ENCODE measurements around the gene POLR1E. TPM values are rescaled to one million over a fixed set of nuclear protein-coding genes. Genes with fewer than 3 reads are reported as not detected.
"Not testable (repeated sequence)": the region's sequence is repeated elsewhere in the genome, so short reads cannot be mapped to it uniquely, and the experiment has no call there.

POLR1E gene
- polyA plus RNA-seq, 3 donors, result 2.3 to 4.1 (median 2.4) TPM

DNA sequence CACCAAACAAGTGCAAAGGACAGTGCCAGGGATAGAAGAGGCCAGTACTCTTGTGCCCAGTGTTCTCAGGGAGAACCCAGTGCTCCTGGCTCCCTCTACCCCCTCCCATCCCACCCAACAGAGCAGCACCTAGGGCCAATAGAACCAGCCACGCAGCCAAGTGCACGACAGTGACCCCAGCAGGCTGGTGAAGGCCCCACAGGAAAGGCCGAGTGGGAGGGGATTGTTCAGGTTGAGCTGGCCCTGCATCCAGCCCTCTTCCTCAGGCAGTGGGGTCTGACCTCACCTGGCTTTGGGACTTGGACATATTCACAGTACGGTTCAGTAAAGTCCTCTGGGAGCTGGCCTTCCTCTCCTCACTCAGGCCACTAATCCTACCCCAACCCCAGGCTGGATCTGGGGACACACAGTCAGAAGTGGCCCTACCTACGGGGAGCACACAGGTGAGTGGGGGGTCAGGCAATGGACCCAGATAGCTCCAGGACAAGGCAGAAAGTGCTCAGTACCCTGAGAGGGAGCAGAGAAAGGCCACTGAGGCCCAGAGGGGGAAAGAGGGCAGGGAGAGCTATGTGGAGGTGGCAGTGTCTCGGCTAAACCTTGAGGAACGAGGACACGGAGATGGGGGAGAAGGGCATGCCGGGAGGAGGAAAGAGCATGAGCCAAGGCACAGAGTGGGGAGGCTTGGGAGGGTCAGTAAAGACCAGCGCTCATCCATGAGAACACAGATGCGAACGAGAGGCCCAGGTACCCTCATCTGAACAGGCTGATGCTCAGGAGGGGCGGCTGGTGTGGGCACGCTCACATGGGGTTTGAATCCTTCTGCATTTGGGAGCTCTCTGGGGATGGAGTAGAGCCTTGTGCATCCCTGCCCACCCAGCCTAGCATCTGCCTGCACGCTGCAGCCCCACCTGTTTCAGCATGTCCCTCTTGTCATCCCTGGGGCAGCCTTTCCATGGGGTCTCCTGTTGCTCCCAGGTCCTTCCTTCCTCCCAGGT, 25.6 kb downstream of the POLR1E start:
- no peak overlapping the region for H3K4me3 Mint-ChIP-seq
- H3K27ac Mint-ChIP-seq, result peak overlapping the region in 2 of 7 donors; percentile 26 to 37

DNA sequence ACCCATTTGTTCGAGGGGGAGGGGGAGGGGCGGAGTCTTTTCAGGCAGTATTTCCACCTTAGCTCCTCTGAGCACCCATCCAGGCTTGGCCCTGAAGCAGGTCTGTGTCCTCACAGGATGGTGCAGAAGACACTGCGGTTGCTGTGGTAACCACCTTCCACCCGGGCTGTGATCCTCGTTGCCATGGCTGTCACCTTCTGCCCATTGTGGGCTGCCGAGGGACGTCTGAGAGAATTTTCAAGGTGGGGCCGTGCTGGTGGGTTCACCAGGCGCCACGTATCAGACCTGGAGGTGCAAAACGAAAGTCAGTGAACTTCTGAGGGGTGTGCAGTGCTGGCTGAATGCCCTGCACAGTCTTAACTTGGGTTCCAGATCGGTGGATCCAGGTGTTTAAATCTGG, 26.7 kb downstream of the POLR1E start:
- Mint-ChIP-seq H3K27me3 (ENCODE audit: low read depth in 3 of 3) (peaks cover 0 to 2% (median 0%) of the 10 kb centered on the region in 3 donors), H3K4me3 (no peak overlapping the region), H3K9me3 (peaks cover 0 to 2% (median 0%) of the 10 kb centered on the region in 7 donors), H3K4me1 (no peaks in the 10 kb centered on the region), H3K27ac (no peak overlapping the region), H3K36me3 (peaks cover 4 to 7% of the 10 kb centered on the region in 2 donors)
- DNase-seq, result no peak
- no peaks in the 10 kb centered on the region for H4K20me1 ChIP-seq (ENCODE audit: insufficient read depth, low read length)
- no peaks in the 10 kb centered on the region for H3K79me2 ChIP-seq (ENCODE audit: insufficient read depth, low read length)
- H2AFZ ChIP-seq (ENCODE audit: insufficient read depth, low read depth, low read length, poor library complexity, severe bottlenecking), result no peak overlapping the region
- no peaks in the 10 kb centered on the region for H3K9me3 ChIP-seq (replicated peaks in 1 of 2; ENCODE audit: control insufficient read depth in 1 of 2, insufficient read depth in 1 of 2, low read length in 2 of 2)
- intact Hi-C loops (cut with micrococcal nuclease), result no loop called here
- H3K4me2 ChIP-seq (replicated peaks; ENCODE audit: extremely low read depth, low read length, poor library complexity, severe bottlenecking), result no peak overlapping the region
- no peaks in the 10 kb centered on the region for H3K4me1 ChIP-seq (ENCODE audit: control insufficient read depth in 1 of 2, insufficient read depth in 2 of 2, low read length in 2 of 2)
- WGBS (ENCODE audit: insufficient coverage), result 90% methylated on average over 10 of the region's 12 CpGs
- TF ChIP-seq, protein P1, sequence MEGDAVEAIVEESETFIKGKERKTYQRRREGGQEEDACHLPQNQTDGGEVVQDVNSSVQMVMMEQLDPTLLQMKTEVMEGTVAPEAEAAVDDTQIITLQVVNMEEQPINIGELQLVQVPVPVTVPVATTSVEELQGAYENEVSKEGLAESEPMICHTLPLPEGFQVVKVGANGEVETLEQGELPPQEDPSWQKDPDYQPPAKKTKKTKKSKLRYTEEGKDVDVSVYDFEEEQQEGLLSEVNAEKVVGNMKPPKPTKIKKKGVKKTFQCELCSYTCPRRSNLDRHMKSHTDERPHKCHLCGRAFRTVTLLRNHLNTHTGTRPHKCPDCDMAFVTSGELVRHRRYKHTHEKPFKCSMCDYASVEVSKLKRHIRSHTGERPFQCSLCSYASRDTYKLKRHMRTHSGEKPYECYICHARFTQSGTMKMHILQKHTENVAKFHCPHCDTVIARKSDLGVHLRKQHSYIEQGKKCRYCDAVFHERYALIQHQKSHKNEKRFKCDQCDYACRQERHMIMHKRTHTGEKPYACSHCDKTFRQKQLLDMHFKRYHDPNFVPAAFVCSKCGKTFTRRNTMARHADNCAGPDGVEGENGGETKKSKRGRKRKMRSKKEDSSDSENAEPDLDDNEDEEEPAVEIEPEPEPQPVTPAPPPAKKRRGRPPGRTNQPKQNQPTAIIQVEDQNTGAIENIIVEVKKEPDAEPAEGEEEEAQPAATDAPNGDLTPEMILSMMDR (IDR thresholded peaks at IDR 0.05), result no peak
- H3K36me3 ChIP-seq (replicated peaks in 1 of 2; ENCODE audit: control insufficient read depth in 1 of 2, insufficient read depth in 2 of 2, low read length in 2 of 2), result no peaks in the 10 kb centered on the region
- no peaks in the 10 kb centered on the region for H3K27me3 ChIP-seq (ENCODE audit: control insufficient read depth in 2 of 2, insufficient read depth in 2 of 2, low read length in 2 of 2)
- H3K4me3 ChIP-seq (replicated peaks in 1 of 3; ENCODE audit: low read depth in 2 of 3, low read length in 3 of 3), result no peak overlapping the region
- no peak overlapping the region for H3K27ac ChIP-seq (ENCODE audit: low read depth in 1 of 2, low read length in 2 of 2)
- H3K9ac ChIP-seq (ENCODE audit: insufficient read depth, low read length, poor library complexity, severe bottlenecking), result no peak overlapping the region

More for the DNA sequence above, 25.6 kb downstream of the POLR1E start:
- no peaks in the 10 kb centered on the region for H3K79me2 ChIP-seq (ENCODE audit: insufficient read depth, low read length)
- H3K27me3 Mint-ChIP-seq (ENCODE audit: low read depth in 3 of 3), result peaks cover 0 to 2% (median 0%) of the 10 kb centered on the region in 3 donors
- TF ChIP-seq, protein P1 (IDR thresholded peaks at IDR 0.05), result no peak
- intact Hi-C loops (cut with micrococcal nuclease), result no loop called here
- no peak overlapping the region for H3K4me2 ChIP-seq (replicated peaks; ENCODE audit: extremely low read depth, low read length, poor library complexity, severe bottlenecking)
- H3K27ac ChIP-seq (ENCODE audit: low read depth in 1 of 2, low read length in 2 of 2), result no peak overlapping the region
- peaks cover 0 to 2% (median 0%) of the 10 kb centered on the region in 7 donors for H3K9me3 Mint-ChIP-seq
- H3K36me3 Mint-ChIP-seq, result peaks cover 4 to 7% of the 10 kb centered on the region in 2 donors
- no peaks in the 10 kb centered on the region for H3K4me1 Mint-ChIP-seq
- H3K4me1 ChIP-seq (ENCODE audit: control insufficient read depth in 1 of 2, insufficient read depth in 2 of 2, low read length in 2 of 2), result no peaks in the 10 kb centered on the region
- H4K20me1 ChIP-seq (ENCODE audit: insufficient read depth, low read length), result no peaks in the 10 kb centered on the region
- no peak for DNase-seq
- WGBS (ENCODE audit: insufficient coverage), result 97% methylated on average over 9 of the region's 15 CpGs
- H3K4me3 ChIP-seq (replicated peaks in 1 of 3; ENCODE audit: low read depth in 2 of 3, low read length in 3 of 3), result no peak overlapping the region
- H3K9me3 ChIP-seq (replicated peaks in 1 of 2; ENCODE audit: control insufficient read depth in 1 of 2, insufficient read depth in 1 of 2, low read length in 2 of 2), result no peaks in the 10 kb centered on the region
- no peak overlapping the region for H2AFZ ChIP-seq (ENCODE audit: insufficient read depth, low read depth, low read length, poor library complexity, severe bottlenecking)
- no peaks in the 10 kb centered on the region for H3K27me3 ChIP-seq (ENCODE audit: control insufficient read depth in 2 of 2, insufficient read depth in 2 of 2, low read length in 2 of 2)
- no peaks in the 10 kb centered on the region for H3K36me3 ChIP-seq (replicated peaks in 1 of 2; ENCODE audit: control insufficient read depth in 1 of 2, insufficient read depth in 2 of 2, low read length in 2 of 2)
- H3K9ac ChIP-seq (ENCODE audit: insufficient read depth, low read length, poor library complexity, severe bottlenecking), result no peak overlapping the region

DNA sequence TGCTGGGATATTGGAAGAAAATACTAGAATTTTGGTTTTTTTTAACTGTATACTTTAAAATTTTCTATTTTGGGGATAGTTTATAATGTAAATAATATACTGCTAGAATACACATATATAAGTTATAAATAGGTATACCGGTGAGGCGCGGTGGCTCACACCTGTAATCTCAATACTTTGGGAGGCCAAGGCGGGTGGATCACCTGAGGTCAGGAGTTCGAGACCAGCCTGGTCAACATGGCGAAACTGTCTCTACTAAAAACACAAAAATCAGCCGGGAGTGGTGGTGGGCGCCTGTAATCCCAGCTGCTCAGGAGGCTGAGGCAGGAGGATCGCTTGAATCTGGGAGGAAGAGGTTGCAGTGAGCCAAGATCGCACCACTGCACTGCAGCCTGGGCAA, 28.7 kb downstream of the POLR1E start:
- H3K79me2 ChIP-seq (ENCODE audit: insufficient read depth, low read length); H3K9ac ChIP-seq (ENCODE audit: insufficient read depth, low read length, poor library complexity, severe bottlenecking); H3K4me2 ChIP-seq (replicated peaks; ENCODE audit: extremely low read depth, low read length, poor library complexity, severe bottlenecking); H3K4me3 ChIP-seq (replicated peaks in 1 of 3; ENCODE audit: low read depth in 2 of 3, low read length in 3 of 3); H3K4me1 ChIP-seq (ENCODE audit: control insufficient read depth in 1 of 2, insufficient read depth in 2 of 2, low read length in 2 of 2); H3K4me1 Mint-ChIP-seq; H3K27me3 Mint-ChIP-seq (ENCODE audit: low read depth in 3 of 3); H2AFZ ChIP-seq (ENCODE audit: insufficient read depth, low read depth, low read length, poor library complexity, severe bottlenecking); H3K9me3 Mint-ChIP-seq; intact Hi-C loops (cut with micrococcal nuclease); H4K20me1 ChIP-seq (ENCODE audit: insufficient read depth, low read length); H3K27ac ChIP-seq (ENCODE audit: low read depth in 1 of 2, low read length in 2 of 2); H3K36me3 Mint-ChIP-seq; H3K27ac Mint-ChIP-seq; H3K4me3 Mint-ChIP-seq; H3K9me3 ChIP-seq (replicated peaks in 1 of 2; ENCODE audit: control insufficient read depth in 1 of 2, insufficient read depth in 1 of 2, low read length in 2 of 2); DNase-seq; H3K27me3 ChIP-seq (ENCODE audit: control insufficient read depth in 2 of 2, insufficient read depth in 2 of 2, low read length in 2 of 2); H3K36me3 ChIP-seq (replicated peaks in 1 of 2; ENCODE audit: control insufficient read depth in 1 of 2, insufficient read depth in 2 of 2, low read length in 2 of 2): not testable (repeated sequence)
- WGBS (ENCODE audit: insufficient coverage), result 90% methylated on average over 2 of the region's 10 CpGs
